ENCODE data around the gene NANS. TPM values are rescaled to one million over a fixed set of nuclear protein-coding genes. Genes with fewer than 3 reads are reported as not detected.
A peak's percentile ranks its signal among the peaks of the same experiment; 100 is the strongest.
"Not testable (repeated sequence)": the region's sequence is repeated elsewhere in the genome, so short reads cannot be mapped to it uniquely, and the experiment has no call there.

NANS gene
- total RNA-seq, 4 donors from 2014 or later, result 29.0 to 64.7 (median 34.2) TPM

DNA sequence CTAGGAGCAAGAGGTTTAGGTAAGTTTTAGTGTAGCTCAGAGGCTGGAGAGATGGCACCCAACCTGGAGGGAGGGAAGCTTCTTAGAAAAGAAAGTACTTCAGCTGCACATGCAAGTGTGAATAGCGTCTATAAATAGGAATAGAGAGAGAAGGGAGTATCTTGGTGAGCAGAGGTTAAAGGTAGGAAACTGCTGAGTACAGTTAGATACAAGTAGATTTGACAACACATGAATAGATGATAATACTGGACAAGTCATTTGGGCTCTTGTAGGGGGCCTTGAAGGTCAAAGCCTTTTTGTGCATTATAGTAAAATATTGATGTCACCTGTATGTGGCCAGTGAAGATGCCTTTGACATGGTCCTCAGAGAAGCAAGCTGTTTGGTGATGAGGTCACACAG, 39.2 kb upstream of the NANS start:
- H3K36me3 ChIP-seq, result peaks cover 0 to 42% of the 10 kb centered on the region in 2 donors
- no peak for TF ChIP-seq CTCF (IDR thresholded peaks at IDR 0.05 in 4 of 5, conservative IDR thresholded peaks at IDR 0.05 in 1 of 5)
- no peak for TF ChIP-seq POLR2A (IDR thresholded peaks at IDR 0.05)
- H3K9me3 ChIP-seq, result no peaks in the 10 kb centered on the region
- DNase-seq (no peak), ATAC-seq (peak; percentile 23 to 47)
- in situ Hi-C loops (cut with MboI; ENCODE audit: low sequenced_read_pairs in 4 of 4) (loop anchor here in 1 of 4 donors (25.0 kb wide), 1 partner anchor 330 kb away; the partner anchor contains the start of gene XPA), intact Hi-C loops (cut with DNase I; ENCODE audit: low total_unique reads) (no loop called here)
- peaks cover 40 to 41% of the 10 kb centered on the region in 2 donors for H3K4me1 ChIP-seq
- H3K27ac ChIP-seq, result peak overlapping the region; percentile 31 to 75 (median 37)
- no peak overlapping the region for H3K4me3 ChIP-seq
- no peaks in the 10 kb centered on the region for H3K27me3 ChIP-seq

DNA sequence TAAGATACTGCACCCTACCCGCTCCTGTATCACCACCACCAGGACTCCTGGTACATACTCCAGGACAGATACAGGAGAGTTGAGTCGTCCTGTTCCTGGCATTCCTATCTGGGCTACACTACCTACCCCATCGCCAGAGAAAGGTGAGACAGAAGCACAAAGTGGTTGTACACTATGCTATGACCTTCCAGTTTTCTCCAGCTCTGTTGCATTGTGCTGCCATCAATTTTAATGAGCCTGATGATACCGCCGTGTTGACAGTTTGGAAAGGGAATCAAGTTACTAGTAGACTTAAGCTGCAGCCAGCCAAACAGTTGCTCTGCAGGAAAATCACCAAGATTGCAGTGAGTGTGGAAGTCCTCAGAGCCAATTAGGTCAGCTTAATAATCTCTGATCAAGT, 38.2 kb upstream of the NANS start:
- DNase-seq (peak in 1 of 2 donors; percentile 32), ATAC-seq (peak; percentile 62 to 75)
- H3K4me1 ChIP-seq, result peaks cover 40 to 41% of the 10 kb centered on the region in 2 donors
- no peak overlapping the region for H3K4me3 ChIP-seq
- no peaks in the 10 kb centered on the region for H3K9me3 ChIP-seq
- H3K27me3 ChIP-seq, result no peaks in the 10 kb centered on the region
- in situ Hi-C loops (cut with MboI; ENCODE audit: low sequenced_read_pairs in 4 of 4), result loop anchor here in 1 of 4 donors (25.0 kb wide), 1 partner anchor 331 kb away; the partner anchor contains the start of gene XPA
- intact Hi-C loops (cut with DNase I; ENCODE audit: low total_unique reads), result no loop called here
- peak overlapping the region; percentile 36 to 75 (median 38) for H3K27ac ChIP-seq
- no peak for TF ChIP-seq CTCF (IDR thresholded peaks at IDR 0.05 in 4 of 5, conservative IDR thresholded peaks at IDR 0.05 in 1 of 5)
- TF ChIP-seq POLR2A (IDR thresholded peaks at IDR 0.05), result no peak
- peaks cover 0 to 32% of the 10 kb centered on the region in 2 donors for H3K36me3 ChIP-seq

GRCh38 chr9:98019098-98019497, 37.4 kb upstream of the NANS start:
- Histone ChIP-seq H3K27me3 (no peaks in the 10 kb centered on the region), H3K4me1 (peaks cover 40 to 41% of the 10 kb centered on the region in 2 donors), H3K4me3 (no peak overlapping the region), H3K36me3 (peaks cover 0 to 25% of the 10 kb centered on the region in 2 donors), H3K27ac (peak overlapping the region in 1 of 4 donors; percentile 75), H3K9me3 (no peaks in the 10 kb centered on the region)
- ATAC-seq (no peak), DNase-seq (no peak)
- TF ChIP-seq CTCF (IDR thresholded peaks at IDR 0.05 in 4 of 5, conservative IDR thresholded peaks at IDR 0.05 in 1 of 5), result no peak
- TF ChIP-seq POLR2A (IDR thresholded peaks at IDR 0.05), result no peak
- in situ Hi-C loops (cut with MboI; ENCODE audit: low sequenced_read_pairs in 4 of 4), result loop anchor here in 1 of 4 donors (25.0 kb wide), 1 partner anchor 332 kb away; the partner anchor contains the start of gene XPA
- intact Hi-C loops (cut with DNase I; ENCODE audit: low total_unique reads), result no loop called here

DNA sequence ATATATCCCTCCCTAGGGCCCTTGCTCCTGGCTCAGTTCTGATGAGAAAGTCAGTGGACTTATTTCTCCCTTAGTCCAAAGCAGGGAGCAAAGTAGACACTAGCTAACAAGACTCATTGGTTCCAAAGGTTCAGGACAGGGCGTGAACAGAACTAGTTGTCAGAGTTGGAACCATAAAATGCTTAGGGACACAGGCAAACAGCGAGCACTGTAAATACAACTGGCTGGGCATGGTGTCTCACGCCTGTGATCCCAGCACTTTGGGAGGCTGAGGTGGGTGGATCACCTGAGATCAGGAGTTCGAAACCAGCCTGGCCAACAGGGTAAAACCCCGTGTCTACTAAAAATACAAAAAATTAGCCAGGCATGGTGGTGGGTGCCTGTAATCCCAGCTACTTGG, 36.7 kb upstream of the NANS start:
- intact Hi-C loops (cut with DNase I; ENCODE audit: low total_unique reads), result not testable (repeated sequence)
- in situ Hi-C loops (cut with MboI; ENCODE audit: low sequenced_read_pairs in 4 of 4), result loop anchor here in 1 of 4 donors (25.0 kb wide), 1 partner anchor 333 kb away; the partner anchor contains the start of gene XPA

DNA sequence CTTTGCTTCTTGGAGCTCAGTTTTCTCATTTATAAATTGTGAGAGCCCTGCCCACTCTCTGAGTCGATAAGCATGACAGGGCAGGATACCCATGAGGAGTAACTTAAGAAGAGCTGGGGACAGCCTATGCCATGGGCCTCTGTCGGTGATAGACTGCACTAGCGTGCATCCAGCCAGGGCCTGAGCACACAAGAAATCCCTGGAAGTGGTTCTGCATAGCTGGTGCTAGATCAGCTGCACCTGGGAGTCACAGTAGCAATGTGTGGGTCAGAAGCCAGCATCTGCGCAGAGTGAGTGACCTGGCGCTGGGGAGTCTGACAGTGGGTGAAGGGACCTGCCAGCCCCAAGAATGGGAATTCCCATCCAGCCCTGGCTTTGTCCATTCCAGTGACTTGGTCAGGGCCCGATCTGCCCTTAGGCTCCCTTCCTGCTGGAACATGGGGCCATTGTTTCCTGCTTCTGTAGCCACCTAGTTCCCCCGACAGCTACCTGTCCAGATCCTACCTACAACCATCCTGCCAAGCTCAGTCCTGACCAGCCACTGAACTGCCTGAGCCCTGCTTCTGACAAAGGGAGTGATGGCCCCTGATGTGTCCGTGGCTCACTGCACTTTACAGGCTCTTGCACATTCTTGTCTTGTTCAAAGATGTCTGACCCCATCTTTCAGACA, 35.9 kb upstream of the NANS start:
- H3K9me3 ChIP-seq, result no peaks in the 10 kb centered on the region
- in situ Hi-C loops (cut with MboI; ENCODE audit: low sequenced_read_pairs in 4 of 4) (loop anchor here in 1 of 4 donors (25.0 kb wide), 1 partner anchor 333 kb away; the partner anchor contains the start of gene XPA), intact Hi-C loops (cut with DNase I; ENCODE audit: low total_unique reads) (no loop called here)
- no peak overlapping the region for H3K4me3 ChIP-seq
- ATAC-seq (peak; percentile 6 to 12), DNase-seq (no peak)
- peaks cover 40 to 41% of the 10 kb centered on the region in 2 donors for H3K4me1 ChIP-seq
- peaks cover 0 to 11% of the 10 kb centered on the region in 2 donors for H3K36me3 ChIP-seq
- TF ChIP-seq POLR2A (IDR thresholded peaks at IDR 0.05) (no peak), CTCF (IDR thresholded peaks at IDR 0.05 in 4 of 5, conservative IDR thresholded peaks at IDR 0.05 in 1 of 5) (no peak)
- H3K27me3 ChIP-seq, result no peaks in the 10 kb centered on the region
- H3K27ac ChIP-seq, result peak overlapping the region; percentile 46 to 74 (median 64)

More for the DNA sequence above, 36.7 kb upstream of the NANS start:
- ATAC-seq, H3K27me3 ChIP-seq, H3K9me3 ChIP-seq, DNase-seq, H3K4me3 ChIP-seq: not testable (repeated sequence)
- H3K36me3 ChIP-seq, result peaks cover 0 to 18% of the 10 kb centered on the region in 2 donors
- H3K4me1 ChIP-seq, result peaks cover 40 to 41% of the 10 kb centered on the region in 2 donors
- peak overlapping the region in 1 of 4 donors; percentile 74 for H3K27ac ChIP-seq
